ENCODE results near the gene XCL1.
"Not testable (repeated sequence)": the region's sequence is repeated elsewhere in the genome, so short reads cannot be mapped to it uniquely, and the experiment has no call there.

XCL1 gene

DNA sequence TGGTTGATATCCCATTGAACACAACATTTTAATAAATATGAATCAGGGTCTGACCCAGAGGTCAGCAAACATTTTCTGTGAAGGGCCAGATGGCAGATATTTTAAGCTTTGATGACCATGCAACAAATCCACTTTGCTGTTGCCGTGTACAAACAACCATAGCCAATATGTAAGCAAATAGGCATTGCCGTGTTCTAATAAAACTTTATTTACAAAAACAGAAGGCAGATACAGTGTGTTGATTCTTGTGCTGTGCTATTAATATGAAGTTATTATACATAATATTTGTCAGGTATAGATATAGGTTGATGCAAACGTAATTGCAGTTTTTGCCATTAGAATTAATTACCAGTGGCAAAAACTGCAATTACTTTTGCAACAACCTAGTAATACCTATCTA, 8.8 kb upstream of the XCL1 start:
- DNase-seq (ENCODE audit: low read depth in 2 of 2): no peak

- no peak for DNase-seq (ENCODE audit: low read depth in 2 of 2)
Observed at GRCh38 chr1:168568346-168568745, 8.1 kb upstream of the XCL1 start.

- DNase-seq (ENCODE audit: low read depth in 2 of 2): no peak
Observed at GRCh38 chr1:168570652-168571051, 5.8 kb upstream of the XCL1 start.

DNA sequence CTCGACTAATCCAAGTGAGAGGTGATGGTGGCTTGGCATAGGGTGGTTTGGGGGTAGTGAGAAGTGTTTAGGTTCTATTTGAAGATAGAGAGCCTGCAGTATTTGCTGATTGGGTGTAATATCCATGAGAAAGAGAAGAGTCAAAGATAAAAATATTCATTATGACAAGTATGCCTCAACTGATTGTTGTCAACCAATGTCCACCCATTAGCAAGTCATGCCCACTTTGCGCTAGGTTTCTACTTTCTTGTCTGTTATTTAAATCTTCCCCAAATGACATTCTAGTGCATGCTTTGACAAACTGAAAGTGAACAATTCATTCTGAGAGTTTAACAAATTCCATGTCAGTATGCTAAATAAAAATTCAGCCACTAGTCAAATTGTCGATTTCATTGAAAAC, 3.8 kb upstream of the XCL1 start:
- no peak for DNase-seq (ENCODE audit: low read depth in 2 of 2)

- not testable (repeated sequence) for DNase-seq (ENCODE audit: low read depth in 2 of 2)
Observed at GRCh38 chr1:168574234-168574633, 2.2 kb upstream of the XCL1 start.

DNA sequence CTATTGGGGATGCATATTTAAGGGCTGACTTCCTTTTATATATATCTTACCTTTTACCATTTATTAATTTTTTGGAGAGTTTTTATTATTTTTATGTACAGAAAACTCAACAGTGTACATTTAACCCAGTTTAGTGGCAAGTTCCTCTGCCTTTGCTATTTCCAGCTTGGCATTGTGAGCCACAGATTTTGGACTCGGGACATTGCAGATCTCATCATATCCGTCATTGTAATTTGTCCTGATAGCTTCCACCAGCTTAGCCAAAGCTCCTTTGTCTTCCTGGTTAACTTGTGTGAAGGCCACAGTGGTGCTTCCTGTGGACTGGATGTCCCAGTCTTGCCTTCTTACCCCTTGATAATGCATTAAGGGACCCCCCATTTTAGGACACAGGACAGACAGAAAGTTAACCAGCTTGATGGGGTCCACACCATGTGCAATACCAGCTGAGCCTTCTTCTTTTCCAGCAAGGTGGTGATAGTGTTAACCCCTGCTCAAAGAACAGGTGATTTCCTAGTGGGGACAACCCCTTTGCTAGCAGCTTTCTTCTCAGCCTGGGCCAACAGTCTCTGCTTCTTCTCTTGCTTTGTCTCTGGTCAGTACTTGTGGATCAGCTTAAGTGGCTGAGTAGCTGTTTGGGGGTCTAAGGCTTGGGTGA, 2.3 kb downstream of the XCL1 start:
- DNase-seq (ENCODE audit: low read depth in 2 of 2): not testable (repeated sequence)

DNA sequence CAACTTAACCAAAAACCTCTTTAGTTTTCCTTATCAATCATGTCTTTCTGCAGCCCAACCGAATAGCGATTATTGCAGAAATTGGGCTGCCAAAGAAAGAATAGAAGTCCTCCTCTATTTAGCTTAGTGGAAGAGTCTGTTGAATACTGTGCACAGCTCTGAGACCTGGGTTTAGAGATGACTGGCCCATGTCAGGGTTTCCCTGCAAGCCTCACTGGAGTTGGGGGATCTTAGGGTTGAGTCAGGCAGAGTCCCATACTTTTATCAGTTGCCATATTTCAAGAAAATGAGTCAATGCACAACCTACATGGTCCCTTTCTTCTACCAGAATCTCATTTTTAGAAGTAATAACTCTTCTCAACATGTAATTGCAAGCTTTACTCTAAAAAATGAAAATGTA, 3.9 kb downstream of the XCL1 start:
- not testable (repeated sequence) for DNase-seq (ENCODE audit: low read depth in 2 of 2)

DNA sequence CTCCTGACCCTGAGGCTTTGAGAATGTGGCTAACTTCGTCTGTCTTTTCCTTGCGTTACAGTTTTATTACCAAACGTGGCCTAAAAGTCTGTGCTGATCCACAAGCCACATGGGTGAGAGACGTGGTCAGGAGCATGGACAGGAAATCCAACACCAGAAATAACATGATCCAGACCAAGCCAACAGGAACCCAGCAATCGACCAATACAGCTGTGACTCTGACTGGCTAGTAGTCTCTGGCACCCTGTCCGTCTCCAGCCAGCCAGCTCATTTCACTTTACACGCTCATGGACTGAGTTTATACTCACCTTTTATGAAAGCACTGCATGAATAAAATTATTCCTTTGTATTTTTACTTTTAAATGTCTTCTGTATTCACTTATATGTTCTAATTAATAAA, 4.6 kb downstream of the XCL1 start:
- DNase-seq (ENCODE audit: low read depth in 2 of 2): not testable (repeated sequence)

DNA sequence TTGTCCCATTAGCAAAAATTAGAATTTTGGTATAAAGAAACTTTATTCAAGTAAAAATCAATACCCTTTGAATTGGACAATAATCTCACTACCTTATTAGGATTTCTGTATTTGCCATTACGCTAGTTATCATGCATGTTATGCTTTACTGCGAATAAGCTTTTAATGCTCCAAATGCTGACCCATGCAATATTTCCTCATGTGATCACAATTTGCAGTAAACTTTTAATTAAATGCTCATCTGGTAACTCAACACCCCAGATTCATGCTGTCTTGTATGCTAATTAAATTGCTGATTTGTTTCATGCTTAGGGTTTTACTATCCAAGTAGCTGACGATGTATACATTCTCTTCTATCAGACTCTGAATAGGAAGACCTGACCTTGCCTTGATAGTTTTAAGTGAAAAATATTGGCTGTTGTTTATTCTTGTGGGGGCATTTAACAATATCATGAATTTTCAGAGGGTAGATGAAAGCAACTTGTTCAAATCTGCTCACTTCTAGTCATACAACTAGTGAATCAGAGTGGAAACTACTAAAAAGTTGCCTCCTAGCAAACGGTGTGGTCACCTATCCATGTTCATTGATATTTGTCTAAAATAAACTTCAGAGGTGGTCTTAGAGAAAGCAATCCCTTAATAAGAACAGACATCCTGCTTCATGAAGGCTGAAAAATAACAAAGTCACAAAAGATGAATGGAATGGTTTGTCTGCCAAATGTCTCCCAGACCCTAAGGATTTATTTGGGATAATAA, 5.6 kb downstream of the XCL1 start:
- no peak for DNase-seq (ENCODE audit: low read depth in 2 of 2)

- DNase-seq (ENCODE audit: low read depth in 2 of 2): no peak
Observed at GRCh38 chr1:168582688-168583336, 6.4 kb downstream of the XCL1 start.

DNA sequence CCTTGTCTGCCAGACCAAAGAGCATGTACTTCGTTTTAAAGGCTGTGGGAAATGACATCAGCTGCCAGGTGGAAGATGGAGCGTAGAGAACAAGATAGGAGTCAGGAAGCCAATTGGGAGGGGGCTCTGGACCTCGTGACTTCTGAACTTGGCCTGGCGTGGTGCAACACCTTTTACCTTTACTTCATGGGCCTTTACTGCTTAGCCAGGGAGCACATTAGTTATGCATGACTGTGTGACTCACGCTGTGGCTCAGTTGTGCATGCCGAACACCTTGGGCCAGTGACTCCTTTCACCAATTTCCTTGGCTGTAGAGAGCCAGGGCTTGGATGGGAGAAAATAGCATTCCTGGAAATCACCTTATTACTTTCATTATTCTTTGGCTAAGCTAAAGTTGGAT, 7.2 kb downstream of the XCL1 start:
- DNase-seq (ENCODE audit: low read depth in 2 of 2): no peak

GRCh38 chr1:168585191-168585590, 8.8 kb downstream of the XCL1 start:
- no peak for DNase-seq (ENCODE audit: low read depth in 2 of 2)

DNA sequence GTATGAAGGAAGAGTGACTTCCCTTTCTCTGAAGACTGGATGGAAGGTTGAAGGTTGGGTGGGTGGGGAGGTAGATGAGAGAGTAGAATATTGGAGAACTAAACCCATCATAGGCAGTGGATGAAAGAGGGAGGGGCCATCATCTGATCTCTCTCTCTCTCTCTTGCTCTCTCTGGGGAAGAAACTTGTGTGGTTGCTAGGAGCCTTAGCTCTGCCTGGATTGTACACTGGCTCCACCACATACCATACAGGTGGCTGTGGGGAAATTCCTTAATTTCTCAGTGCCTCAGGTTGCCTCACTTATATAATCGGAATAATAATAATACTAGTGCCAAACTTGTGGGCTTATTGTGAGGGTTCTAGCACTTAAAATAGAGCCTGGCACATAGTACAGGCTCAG, 9.5 kb downstream of the XCL1 start:
- DNase-seq (ENCODE audit: low read depth in 2 of 2): no peak

- DNase-seq (ENCODE audit: low read depth in 2 of 2): no peak
Observed at GRCh38 chr1:168589167-168589566, 12.8 kb downstream of the XCL1 start.

GRCh38 chr1:168591066-168591465, 14.7 kb downstream of the XCL1 start:
- no peak for DNase-seq (ENCODE audit: low read depth in 2 of 2)

DNA sequence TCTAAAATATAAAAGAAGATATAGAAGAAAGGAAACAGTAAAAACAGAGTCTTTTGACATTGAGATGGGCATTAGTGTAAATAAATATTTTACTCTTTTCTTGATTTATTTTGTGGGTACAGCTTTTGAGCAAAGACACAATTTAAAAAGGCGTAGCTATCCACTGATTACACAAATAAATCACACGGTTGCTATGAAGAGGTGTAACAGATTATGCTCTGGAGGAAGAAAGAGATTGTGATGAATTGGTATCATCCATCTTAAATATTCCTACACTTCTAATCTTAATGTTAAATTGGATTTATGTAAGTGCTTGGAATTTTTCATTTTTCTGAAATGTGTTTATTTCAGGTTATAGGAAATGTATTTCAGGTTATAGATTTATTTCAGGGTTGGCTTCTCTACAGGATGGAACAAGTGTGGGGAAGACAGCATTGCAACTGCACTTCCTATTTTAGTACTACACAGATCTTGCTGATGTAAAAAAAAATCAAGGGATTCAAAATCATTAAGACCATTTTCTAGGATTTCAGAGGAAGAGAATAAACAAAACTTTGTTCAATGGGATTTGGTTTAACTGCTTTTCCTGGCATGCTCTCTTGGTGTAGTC, 15.3 kb downstream of the XCL1 start:
- no peak for DNase-seq (ENCODE audit: low read depth in 2 of 2)

GRCh38 chr1:168595403-168595802, 19.0 kb downstream of the XCL1 start:
- DNase-seq (ENCODE audit: low read depth in 2 of 2): not testable (repeated sequence)

GRCh38 chr1:168598125-168598524, 21.7 kb downstream of the XCL1 start:
- DNase-seq (ENCODE audit: low read depth in 2 of 2): no peak

- no peak for DNase-seq (ENCODE audit: low read depth in 2 of 2)
Observed at GRCh38 chr1:168598892-168599291, 22.5 kb downstream of the XCL1 start.

- DNase-seq (ENCODE audit: low read depth in 2 of 2): no peak
Observed at GRCh38 chr1:168599641-168600040, 23.2 kb downstream of the XCL1 start.

DNA sequence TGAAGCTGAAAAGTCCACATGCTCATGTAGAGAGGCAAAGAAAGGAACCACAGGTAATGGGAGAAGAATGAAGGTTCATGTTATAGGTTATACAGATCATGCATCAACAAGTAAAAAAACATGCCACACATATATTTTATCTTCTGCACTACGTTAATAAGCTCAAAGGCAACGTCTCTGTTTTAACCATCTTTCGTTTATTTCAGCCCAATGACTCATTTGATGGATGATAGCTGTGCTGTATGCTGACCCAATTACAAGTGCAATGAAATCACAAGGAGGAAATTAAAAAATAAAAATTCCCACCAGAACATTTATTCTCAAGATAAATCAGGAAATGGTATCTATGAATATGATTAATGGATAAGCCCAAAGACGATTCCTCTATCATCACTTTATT, 24.6 kb downstream of the XCL1 start:
- no peak for DNase-seq (ENCODE audit: low read depth in 2 of 2)

GRCh38 chr1:168603501-168604110, 27.2 kb downstream of the XCL1 start:
- peak; percentile 33 to 52 for DNase-seq (ENCODE audit: low read depth in 2 of 2)

Measured in stimulated activated CD4-positive, alpha-beta T cell treated with anti-CD3 and anti-CD28 coated beads, Interleukin-1b, Interleukin-23, amount 100 ng/mL, for 1 hour (primary cell).